SK-N-SH treated with all-trans-retinoic acid at 6 μM for 48 hours (cell line): ENCODE results near the gene DDIT3.

ENCODE experiments used
- ARNTL ChIP-seq: fragments of 450-650 bp; formaldehyde crosslinking; IDR thresholded peaks from 2 replicates; pipeline ENCODE4 v1.5.0; 2020; ENCODE audit warnings: low read depth, mild to moderate bottlenecking, moderate library complexity, borderline replicate concordance
- CREB5 ChIP-seq: fragments of 250-450 bp; sonication (Bioruptor Pico); IDR thresholded peaks from 2 replicates; pipeline ENCODE4 v1.5.1; 2020; ENCODE audit warnings: low read depth, mild to moderate bottlenecking, moderate library complexity
- CSRNP3 ChIP-seq: fragments of 250-450 bp; sonication (Bioruptor Pico); IDR thresholded peaks from 2 replicates; pipeline ENCODE4 v1.5.1; 2021; ENCODE audit warnings: mild to moderate bottlenecking, moderate library complexity
- ISL1 ChIP-seq: fragments of 250-450 bp; sonication (Bioruptor Pico); IDR thresholded peaks from 2 replicates; pipeline ENCODE4 v2.1.2; 2022; ENCODE audit warnings: mild to moderate bottlenecking, moderate library complexity
- PATZ1 ChIP-seq: fragments of 250-450 bp; sonication (Bioruptor Pico); IDR thresholded peaks from 2 replicates; pipeline ENCODE4 v1.8.0; 2020; ENCODE audit warnings: mild to moderate bottlenecking, moderate library complexity, borderline replicate concordance
- PPARA ChIP-seq: fragments of 250-450 bp; sonication (Bioruptor Pico); IDR thresholded peaks from 2 replicates; pipeline ENCODE4 v1.5.0; 2020; ENCODE audit warnings: mild to moderate bottlenecking, borderline replicate concordance
- TCF4 ChIP-seq: fragments of 250-450 bp; sonication (Bioruptor Pico); IDR thresholded peaks from 2 replicates; pipeline ENCODE4 v1.8.0; 2021; ENCODE audit warnings: mild to moderate bottlenecking, moderate library complexity, borderline replicate concordance
- ZFP30 ChIP-seq: fragments of 450-650 bp; formaldehyde crosslinking; IDR thresholded peaks from 2 replicates; pipeline ENCODE4 v1.5.0; 2022; ENCODE audit warnings: mild to moderate bottlenecking, moderate library complexity

GRCh38 chr12:57467212-57467874, 53.0 kb downstream of the DDIT3 start:
- TF ChIP-seq PPARA: no peak
- TF ChIP-seq PATZ1 (CRISPR knock-in tag): no peak
- no peak for TF ChIP-seq CREB5 (CRISPR knock-in tag)
- no peak for TF ChIP-seq TCF4 (CRISPR knock-in tag)
- TF ChIP-seq ARNTL (CRISPR knock-in tag): no peak
- TF ChIP-seq CSRNP3 (CRISPR knock-in tag): no peak
- no peak for TF ChIP-seq ZFP30 (CRISPR knock-in tag)
- no peak for TF ChIP-seq ISL1 (CRISPR knock-in tag)
